ENCODE measurements around the gene ZNF562. TPM values are rescaled to one million over a fixed set of nuclear protein-coding genes. Genes with fewer than 3 reads are reported as not detected.
"Not testable (repeated sequence)": the region's sequence is repeated elsewhere in the genome, so short reads cannot be mapped to it uniquely, and the experiment has no call there.

The ZNF562 gene
- total RNA-seq, 2 donors from 2014 or later = 35.8 to 36.9 TPM

GRCh38 chr19:9672893-9673292 is 2.0 kb downstream of the ZNF562 start:
- H3K27me3 Mint-ChIP-seq = no peaks in the 10 kb centered on the region
- H3K4me1 Mint-ChIP-seq (ENCODE audit: low read depth in 2 of 2) = peaks cover 37 to 48% of the 10 kb centered on the region in 2 donors
- H3K27ac Mint-ChIP-seq = no peak overlapping the region
- H3K36me3 Mint-ChIP-seq = peaks cover 52% of the 10 kb centered on the region
- peaks cover 14% of the 10 kb centered on the region for H3K9me3 Mint-ChIP-seq
- H3K4me3 Mint-ChIP-seq = peak overlapping the region; percentile 38
- ATAC-seq = no peak
- no peak for DNase-seq (ENCODE audit: low spot score)

- ATAC-seq (no peak), DNase-seq (ENCODE audit: low spot score) (no peak)
- H3K9me3 Mint-ChIP-seq = peaks cover 14% of the 10 kb centered on the region
- H3K4me3 Mint-ChIP-seq = peak overlapping the region; percentile 49
- H3K27ac Mint-ChIP-seq = no peak overlapping the region
- H3K36me3 Mint-ChIP-seq = peaks cover 64% of the 10 kb centered on the region
- no peaks in the 10 kb centered on the region for H3K27me3 Mint-ChIP-seq
- peaks cover 44 to 57% of the 10 kb centered on the region in 2 donors for H3K4me1 Mint-ChIP-seq (ENCODE audit: low read depth in 2 of 2)
Observed at GRCh38 chr19:9671655-9672054, 3.2 kb downstream of the ZNF562 start.

- H3K4me3 Mint-ChIP-seq = no peak overlapping the region
- H3K9me3 Mint-ChIP-seq = peaks cover 10% of the 10 kb centered on the region
- H3K4me1 Mint-ChIP-seq (ENCODE audit: low read depth in 2 of 2) = peaks cover 38 to 47% of the 10 kb centered on the region in 2 donors
- DNase-seq (ENCODE audit: low spot score) (no peak), ATAC-seq (no peak)
- peaks cover 57% of the 10 kb centered on the region for H3K36me3 Mint-ChIP-seq
- no peaks in the 10 kb centered on the region for H3K27me3 Mint-ChIP-seq
- no peak overlapping the region for H3K27ac Mint-ChIP-seq
Observed at GRCh38 chr19:9668544-9668943, 6.4 kb downstream of the ZNF562 start.

- H3K36me3 Mint-ChIP-seq = peaks cover 54% of the 10 kb centered on the region
Observed at GRCh38 chr19:9667898-9668297, 7.0 kb downstream of the ZNF562 start.

GRCh38 chr19:9658769-9659168 is 16.1 kb downstream of the ZNF562 start:
- Mint-ChIP-seq H3K36me3 (peaks cover 20% of the 10 kb centered on the region), H3K4me1 (ENCODE audit: low read depth in 2 of 2) (peaks cover 0 to 15% of the 10 kb centered on the region in 2 donors), H3K9me3 (no peaks in the 10 kb centered on the region), H3K4me3 (no peak overlapping the region), H3K27me3 (no peaks in the 10 kb centered on the region), H3K27ac (no peak overlapping the region)
- DNase-seq (ENCODE audit: low spot score) = no peak
- no peak for ATAC-seq

More at GRCh38 chr19:9667898-9668297, 7.0 kb downstream of the ZNF562 start:
- Mint-ChIP-seq H3K27ac (no peak overlapping the region), H3K27me3 (no peaks in the 10 kb centered on the region), H3K4me3 (no peak overlapping the region), H3K4me1 (ENCODE audit: low read depth in 2 of 2) (peaks cover 39 to 45% of the 10 kb centered on the region in 2 donors), H3K9me3 (peaks cover 9% of the 10 kb centered on the region)
- ATAC-seq = no peak
- no peak for DNase-seq (ENCODE audit: low spot score)

- DNase-seq (ENCODE audit: low spot score); ATAC-seq; H3K27ac Mint-ChIP-seq; H3K4me3 Mint-ChIP-seq; H3K27me3 Mint-ChIP-seq: not testable (repeated sequence)
- Mint-ChIP-seq H3K36me3 (peaks cover 50% of the 10 kb centered on the region), H3K9me3 (peaks cover 13% of the 10 kb centered on the region), H3K4me1 (ENCODE audit: low read depth in 2 of 2) (peaks cover 4 to 14% of the 10 kb centered on the region in 2 donors)
Observed at GRCh38 chr19:9653066-9653555, 21.8 kb downstream of the ZNF562 start.

- DNase-seq (ENCODE audit: low spot score); H3K27me3 Mint-ChIP-seq; H3K27ac Mint-ChIP-seq; H3K4me3 Mint-ChIP-seq; ATAC-seq: not testable (repeated sequence)
- peaks cover 4 to 10% of the 10 kb centered on the region in 2 donors for H3K4me1 Mint-ChIP-seq (ENCODE audit: low read depth in 2 of 2)
- H3K36me3 Mint-ChIP-seq = peaks cover 43% of the 10 kb centered on the region
- H3K9me3 Mint-ChIP-seq = peaks cover 13% of the 10 kb centered on the region
Observed at GRCh38 chr19:9651464-9651863, 23.4 kb downstream of the ZNF562 start.

GRCh38 chr19:9650345-9650744 is 24.6 kb downstream of the ZNF562 start:
- Mint-ChIP-seq H3K36me3 (peaks cover 43% of the 10 kb centered on the region), H3K4me3 (no peak overlapping the region), H3K27me3 (no peaks in the 10 kb centered on the region), H3K27ac (no peak overlapping the region), H3K4me1 (ENCODE audit: low read depth in 2 of 2) (peaks cover 4 to 10% of the 10 kb centered on the region in 2 donors), H3K9me3 (peaks cover 13% of the 10 kb centered on the region)
- ATAC-seq (no peak), DNase-seq (ENCODE audit: low spot score) (no peak)

- no peak for ATAC-seq
- DNase-seq (ENCODE audit: low spot score) = no peak
- peaks cover 0 to 13% of the 10 kb centered on the region in 2 donors for H3K4me1 Mint-ChIP-seq (ENCODE audit: low read depth in 2 of 2)
- peaks cover 17% of the 10 kb centered on the region for H3K36me3 Mint-ChIP-seq
- H3K27me3 Mint-ChIP-seq = no peaks in the 10 kb centered on the region
- no peak overlapping the region for H3K4me3 Mint-ChIP-seq
- peaks cover 6% of the 10 kb centered on the region for H3K9me3 Mint-ChIP-seq
- H3K27ac Mint-ChIP-seq = no peak overlapping the region
Observed at GRCh38 chr19:9645472-9645871, 29.4 kb downstream of the ZNF562 start.

GRCh38 chr19:9644472-9644871 is 30.4 kb downstream of the ZNF562 start:
- Mint-ChIP-seq H3K4me3 (no peak overlapping the region), H3K36me3 (peaks cover 12% of the 10 kb centered on the region), H3K27me3 (no peaks in the 10 kb centered on the region), H3K4me1 (ENCODE audit: low read depth in 2 of 2) (peaks cover 0 to 8% of the 10 kb centered on the region in 2 donors), H3K9me3 (peaks cover 6% of the 10 kb centered on the region), H3K27ac (no peak overlapping the region)
- ATAC-seq = no peak
- no peak for DNase-seq (ENCODE audit: low spot score)

GRCh38 chr19:9641810-9642209 is 33.1 kb downstream of the ZNF562 start:
- H3K4me1 Mint-ChIP-seq (ENCODE audit: low read depth in 2 of 2) = peaks cover 0 to 8% of the 10 kb centered on the region in 2 donors
- H3K9me3 Mint-ChIP-seq = peaks cover 6% of the 10 kb centered on the region
- H3K27ac Mint-ChIP-seq = no peak overlapping the region
- peaks cover 12% of the 10 kb centered on the region for H3K36me3 Mint-ChIP-seq
- H3K4me3 Mint-ChIP-seq = no peak overlapping the region
- no peak for ATAC-seq
- H3K27me3 Mint-ChIP-seq = no peaks in the 10 kb centered on the region
- no peak for DNase-seq (ENCODE audit: low spot score)

- no peak overlapping the region for H3K27ac Mint-ChIP-seq
- H3K4me3 Mint-ChIP-seq = no peak overlapping the region
- no peaks in the 10 kb centered on the region for H3K27me3 Mint-ChIP-seq
Observed at GRCh38 chr19:9640956-9641355, 33.9 kb downstream of the ZNF562 start.

GRCh38 chr19:9636018-9636417 is 38.9 kb downstream of the ZNF562 start:
- H3K4me3 Mint-ChIP-seq = no peak overlapping the region
- no peak for ATAC-seq
- peaks cover 2% of the 10 kb centered on the region for H3K9me3 Mint-ChIP-seq
- no peak for DNase-seq (ENCODE audit: low spot score)
- H3K36me3 Mint-ChIP-seq = peaks cover 11% of the 10 kb centered on the region
- H3K4me1 Mint-ChIP-seq (ENCODE audit: low read depth in 2 of 2) = peaks cover 0 to 2% of the 10 kb centered on the region in 2 donors
- H3K27ac Mint-ChIP-seq = no peak overlapping the region
- no peaks in the 10 kb centered on the region for H3K27me3 Mint-ChIP-seq

More at GRCh38 chr19:9640956-9641355, 33.9 kb downstream of the ZNF562 start:
- Mint-ChIP-seq H3K4me1 (ENCODE audit: low read depth in 2 of 2) (peaks cover 0 to 8% of the 10 kb centered on the region in 2 donors), H3K36me3 (peaks cover 12% of the 10 kb centered on the region), H3K9me3 (peaks cover 6% of the 10 kb centered on the region)
- ATAC-seq = no peak
- DNase-seq (ENCODE audit: low spot score) = no peak

- H3K36me3 Mint-ChIP-seq = peaks cover 7% of the 10 kb centered on the region
- H3K4me3 Mint-ChIP-seq = no peak overlapping the region
- DNase-seq (ENCODE audit: low spot score) (no peak), ATAC-seq (no peak)
- H3K4me1 Mint-ChIP-seq (ENCODE audit: low read depth in 2 of 2) = peaks cover 0 to 4% of the 10 kb centered on the region in 2 donors
- H3K27me3 Mint-ChIP-seq = no peaks in the 10 kb centered on the region
- H3K27ac Mint-ChIP-seq = no peak overlapping the region
- H3K9me3 Mint-ChIP-seq = no peaks in the 10 kb centered on the region
Observed at GRCh38 chr19:9627856-9628255, 47.0 kb downstream of the ZNF562 start.

- H3K4me1 Mint-ChIP-seq (ENCODE audit: low read depth in 2 of 2) = peaks cover 17 to 19% of the 10 kb centered on the region in 2 donors
- H3K27ac Mint-ChIP-seq = no peak overlapping the region
Observed at GRCh38 chr19:9622531-9622930, 52.4 kb downstream of the ZNF562 start.

More at GRCh38 chr19:9622531-9622930, 52.4 kb downstream of the ZNF562 start:
- Mint-ChIP-seq H3K9me3 (no peaks in the 10 kb centered on the region), H3K27me3 (no peaks in the 10 kb centered on the region), H3K4me3 (no peak overlapping the region), H3K36me3 (peaks cover 12% of the 10 kb centered on the region)
- ATAC-seq (no peak), DNase-seq (ENCODE audit: low spot score) (no peak)
